HEK293 (cell line): ENCODE results near the gene NOD2.

Experiments used
- CTCF ChIA-PET: fragments of 350-600 bp; formaldehyde crosslinking; extraction: SDS; loops from one replicate; lab custom pipeline; 2021; ENCODE audit warnings: antibody characterized with exemption; lab: Yijun Ruan, JAX
- POLR2A ChIA-PET: fragments of 300-600 bp; formaldehyde crosslinking; extraction: SDS; loops from one replicate; lab custom pipeline; 2020; ENCODE audit warnings: antibody characterized with exemption, inconsistent platforms; lab: Yijun Ruan, JAX
- H3K27ac ChIP-seq: fragments of 200-500 bp; sonication (Bioruptor generic); 2 replicates; pipeline ENCODE4 v1.5.1; 2014; ENCODE audit warnings: low read depth, low read length, control low read depth, inconsistent platforms; ENCODE audit errors: extremely low read depth
- H3K36me3 ChIP-seq, 2 experiments: fragments of 200-500 bp in 1 of 2; sonication (Bioruptor generic) in 1 of 2; 1 replicate in 1 of 2; 2 replicates in 1 of 2; pipeline ENCODE4 v1.5.1; 2014 to 2017; ENCODE audit warnings: inconsistent platforms in 2 of 2, low read length in 2 of 2; ENCODE audit not compliant: control insufficient read depth in 2 of 2, insufficient read depth in 1 of 2
- H3K4me1 ChIP-seq: fragments of 200-500 bp; sonication (Bioruptor generic); 2 replicates; pipeline ENCODE4 v1.5.1; 2014; ENCODE audit warnings: mild to moderate bottlenecking, low read length, inconsistent platforms; ENCODE audit not compliant: control insufficient read depth, insufficient read depth
- H3K4me3 ChIP-seq: 2 replicates; pipeline ENCODE4 v1.5.1; 2011; ENCODE audit warnings: low read depth, mild to moderate bottlenecking, control low read depth, low read length, moderate library complexity
- H3K9me3 ChIP-seq: fragments of 200-500 bp; sonication (Bioruptor generic); 2 replicates; pipeline ENCODE4 v1.5.1; 2014; ENCODE audit warnings: low read depth, low read length, inconsistent platforms; ENCODE audit not compliant: control insufficient read depth, insufficient read depth
- BCL6B ChIP-seq: fragments of 450-650 bp; formaldehyde crosslinking; IDR thresholded peaks from 2 replicates; pipeline ENCODE4 v1.5.1; 2017; ENCODE audit warnings: missing biosample characterization, missing genetic modification characterization
- MZF1 ChIP-seq: fragments of 450-650 bp; formaldehyde crosslinking; IDR thresholded peaks from 2 replicates; pipeline ENCODE4 v1.5.1; 2017; ENCODE audit warnings: missing biosample characterization, missing genetic modification characterization, borderline replicate concordance
- PATZ1 ChIP-seq: fragments of 450-650 bp; formaldehyde crosslinking; IDR thresholded peaks from 2 replicates; pipeline ENCODE4 v1.5.1; 2016; ENCODE audit warnings: missing biosample characterization, missing genetic modification characterization
- SP2 ChIP-seq: fragments of 450-650 bp; formaldehyde crosslinking; IDR thresholded peaks from 2 replicates; pipeline ENCODE4 v1.5.1; 2016; ENCODE audit warnings: missing biosample characterization, missing genetic modification characterization
- SP3 ChIP-seq: fragments of 450-650 bp; formaldehyde crosslinking; IDR thresholded peaks from 2 replicates; pipeline ENCODE4 v1.5.1; 2016; ENCODE audit warnings: missing biosample characterization, missing genetic modification characterization
- YY2 ChIP-seq: fragments of 450-650 bp; formaldehyde crosslinking; IDR thresholded peaks from 2 replicates; pipeline ENCODE4 v1.5.1; 2016; ENCODE audit warnings: missing biosample characterization, missing genetic modification characterization
- ZBTB11 ChIP-seq: fragments of 450-650 bp; formaldehyde crosslinking; conservative IDR thresholded peaks from 2 replicates; pipeline ENCODE4 v1.5.1; 2016; ENCODE audit warnings: low read depth, missing biosample characterization, missing genetic modification characterization
- ZNF112 ChIP-seq: fragments of 450-650 bp; formaldehyde crosslinking; IDR thresholded peaks from 2 replicates; pipeline ENCODE4 v1.5.0; 2017; ENCODE audit warnings: missing biosample characterization, missing genetic modification characterization
- ZNF121 ChIP-seq: fragments of 450-650 bp; formaldehyde crosslinking; IDR thresholded peaks from 2 replicates; pipeline ENCODE4 v1.5.1; 2016; ENCODE audit warnings: missing biosample characterization, missing genetic modification characterization
- ZNF138 ChIP-seq: fragments of 450-650 bp; formaldehyde crosslinking; IDR thresholded peaks from 2 replicates; pipeline ENCODE4 v1.5.1; 2016; ENCODE audit warnings: missing biosample characterization, missing genetic modification characterization, borderline replicate concordance
- ZNF140 ChIP-seq: fragments of 450-650 bp; formaldehyde crosslinking; IDR thresholded peaks from 2 replicates; pipeline ENCODE4 v1.5.1; 2016; ENCODE audit warnings: missing biosample characterization, missing genetic modification characterization
- ZNF148 ChIP-seq: fragments of 450-650 bp; formaldehyde crosslinking; IDR thresholded peaks from 2 replicates; pipeline ENCODE4 v1.5.0; 2017; ENCODE audit warnings: missing biosample characterization, missing genetic modification characterization, borderline replicate concordance
- ZNF280C ChIP-seq: fragments of 450-650 bp; formaldehyde crosslinking; IDR thresholded peaks from 2 replicates; pipeline ENCODE4 v1.5.1; 2016; ENCODE audit warnings: missing biosample characterization, missing genetic modification characterization
- ZNF433 ChIP-seq: fragments of 450-650 bp; formaldehyde crosslinking; IDR thresholded peaks from 2 replicates; pipeline ENCODE4 v1.5.1; 2016; ENCODE audit warnings: missing biosample characterization, missing genetic modification characterization, low read depth
- ZNF555 ChIP-seq: fragments of 450-650 bp; formaldehyde crosslinking; conservative IDR thresholded peaks from 2 replicates; pipeline ENCODE4 v1.5.1; 2017; ENCODE audit warnings: missing biosample characterization, mild to moderate bottlenecking, missing genetic modification characterization, inconsistent platforms
- ZNF626 ChIP-seq: fragments of 450-650 bp; sonication (Bioruptor Pico); formaldehyde crosslinking; IDR thresholded peaks from 2 replicates; pipeline ENCODE4 v1.5.1; 2018; ENCODE audit warnings: missing biosample characterization, missing genetic modification characterization, inconsistent platforms
- ZSCAN4 ChIP-seq: fragments of 450-650 bp; formaldehyde crosslinking; IDR thresholded peaks from 2 replicates; pipeline ENCODE4 v1.5.1; 2017; ENCODE audit warnings: missing biosample characterization, missing genetic modification characterization

The NOD2 gene

GRCh38 chr16:50671644-50672260 lies 21.7 kb upstream of the NOD2 start (continued):
- no peak for TF ChIP-seq ZNF280C
- no peak for TF ChIP-seq ZSCAN4 (tag by site-specific recombination)
- no peak for TF ChIP-seq ZNF140 (tag by site-specific recombination)
- TF ChIP-seq SP3 (tag by site-specific recombination), result no peak

GRCh38 chr16:50673496-50674275 lies 19.7 kb upstream of the NOD2 start:
- POLR2A ChIA-PET, result no interaction called here
- CTCF ChIA-PET, result interaction anchor here (1.5 to 10.3 kb wide), 3 partner anchors 8 to 132 kb away, joined by 8 to 145 read pairs (median 13); no protein-coding TSS in a partner anchor
- no peak overlapping the region for H3K27ac ChIP-seq
- no peaks in the 10 kb centered on the region for H3K9me3 ChIP-seq
- no peak for TF ChIP-seq BCL6B (tag by site-specific recombination)
- TF ChIP-seq ZBTB11 (tag by site-specific recombination), result 0 out of 2 replicates have a peak, but pooled peaks have one; percentile 17
- TF ChIP-seq ZNF140 (tag by site-specific recombination), result 0 out of 2 replicates have a peak, but pooled peaks have one; percentile 4
- TF ChIP-seq ZNF555, result 0 out of 2 replicates have a peak, but pooled peaks have one; percentile 5
- TF ChIP-seq ZNF148 (tag by site-specific recombination), result no peak
- no peak overlapping the region for H3K4me3 ChIP-seq
- H3K4me1 ChIP-seq, result no peaks in the 10 kb centered on the region
- no peaks in the 10 kb centered on the region for H3K36me3 ChIP-seq

GRCh38 chr16:50674831-50675230 lies 18.6 kb upstream of the NOD2 start:
- no peaks in the 10 kb centered on the region for H3K36me3 ChIP-seq
- no peaks in the 10 kb centered on the region for H3K4me1 ChIP-seq
- CTCF ChIA-PET, result interaction anchor here (1.5 to 2.7 kb wide), 2 partner anchors 10 to 131 kb away, joined by 8 to 13 read pairs; no protein-coding TSS in a partner anchor
- H3K4me3 ChIP-seq, result no peak overlapping the region
- no peak overlapping the region for H3K27ac ChIP-seq
- POLR2A ChIA-PET, result no interaction called here
- H3K9me3 ChIP-seq, result no peaks in the 10 kb centered on the region
- TF ChIP-seq ZNF138 (tag by site-specific recombination) (no peak), YY2 (no peak), ZNF626 (no peak), SP2 (tag by site-specific recombination) (no peak), PATZ1 (tag by site-specific recombination) (no peak), ZNF140 (tag by site-specific recombination) (no peak), ZNF112 (tag by site-specific recombination) (no peak), ZNF121 (tag by site-specific recombination) (no peak), ZNF433 (no peak), MZF1 (no peak)
